GM10266 (cell line): ENCODE measurements around the gene ARSA.
A peak's percentile ranks its signal among the peaks of the same experiment; 100 is the strongest.

ENCODE experiments used
- DNase-seq: peaks from one replicate; pipeline ENCODE4 v3.0.0; 2012; ENCODE audit errors: extremely low spot score
- TF ChIP-seq, protein P1 (sequence below): IDR thresholded peaks from 2 replicates; pipeline ENCODE4 v1.5.1; 2012; ENCODE audit warnings: mild to moderate bottlenecking, low read depth; ENCODE audit not compliant: control insufficient read depth, insufficient read depth; ENCODE audit errors: missing control alignments

Gene ARSA

GRCh38 chr22:50582493-50583293 is 45.3 kb downstream of the ARSA start, which contains the start of gene CHKB:
Gene CHKB (minus strand): TSS chr22:50582849. CDS start chr22:50582781, 68 bp downstream.
- TF ChIP-seq, protein P1, sequence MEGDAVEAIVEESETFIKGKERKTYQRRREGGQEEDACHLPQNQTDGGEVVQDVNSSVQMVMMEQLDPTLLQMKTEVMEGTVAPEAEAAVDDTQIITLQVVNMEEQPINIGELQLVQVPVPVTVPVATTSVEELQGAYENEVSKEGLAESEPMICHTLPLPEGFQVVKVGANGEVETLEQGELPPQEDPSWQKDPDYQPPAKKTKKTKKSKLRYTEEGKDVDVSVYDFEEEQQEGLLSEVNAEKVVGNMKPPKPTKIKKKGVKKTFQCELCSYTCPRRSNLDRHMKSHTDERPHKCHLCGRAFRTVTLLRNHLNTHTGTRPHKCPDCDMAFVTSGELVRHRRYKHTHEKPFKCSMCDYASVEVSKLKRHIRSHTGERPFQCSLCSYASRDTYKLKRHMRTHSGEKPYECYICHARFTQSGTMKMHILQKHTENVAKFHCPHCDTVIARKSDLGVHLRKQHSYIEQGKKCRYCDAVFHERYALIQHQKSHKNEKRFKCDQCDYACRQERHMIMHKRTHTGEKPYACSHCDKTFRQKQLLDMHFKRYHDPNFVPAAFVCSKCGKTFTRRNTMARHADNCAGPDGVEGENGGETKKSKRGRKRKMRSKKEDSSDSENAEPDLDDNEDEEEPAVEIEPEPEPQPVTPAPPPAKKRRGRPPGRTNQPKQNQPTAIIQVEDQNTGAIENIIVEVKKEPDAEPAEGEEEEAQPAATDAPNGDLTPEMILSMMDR, result no peak
- DNase-seq, result peak; percentile 100

DNA sequence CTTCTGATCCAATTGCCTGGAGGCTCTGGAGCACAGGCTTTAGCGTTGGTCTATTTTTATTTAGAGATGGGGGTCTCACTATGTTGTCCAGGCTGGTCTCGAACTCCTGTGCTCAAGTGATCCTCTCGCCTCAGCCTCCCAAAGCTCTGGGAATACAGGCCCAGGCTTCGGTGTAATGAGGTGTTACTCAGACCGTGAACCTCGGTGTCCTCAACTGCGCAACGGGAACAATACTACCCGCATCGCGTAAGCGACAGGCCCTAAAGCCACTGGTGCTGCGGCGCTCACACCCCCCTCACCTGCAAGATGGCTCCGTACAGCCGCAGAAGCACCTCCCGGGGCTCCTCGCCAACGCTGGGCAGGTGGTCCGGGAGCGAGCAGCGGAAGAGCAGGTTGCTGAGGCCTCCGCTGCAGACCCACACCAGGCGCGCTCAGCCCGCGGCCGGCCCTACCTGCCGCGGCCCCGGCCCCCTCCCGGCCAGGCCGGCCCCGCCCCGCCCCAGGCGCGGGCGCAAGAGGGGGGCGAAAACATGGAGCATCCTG is 45.9 kb downstream of the ARSA start:
- TF ChIP-seq, protein P1, result no peak
- DNase-seq, result peak; percentile 59

GRCh38 chr22:50581031-50581949 is 46.7 kb downstream of the ARSA start:
- TF ChIP-seq, protein P1, result no peak

DNA sequence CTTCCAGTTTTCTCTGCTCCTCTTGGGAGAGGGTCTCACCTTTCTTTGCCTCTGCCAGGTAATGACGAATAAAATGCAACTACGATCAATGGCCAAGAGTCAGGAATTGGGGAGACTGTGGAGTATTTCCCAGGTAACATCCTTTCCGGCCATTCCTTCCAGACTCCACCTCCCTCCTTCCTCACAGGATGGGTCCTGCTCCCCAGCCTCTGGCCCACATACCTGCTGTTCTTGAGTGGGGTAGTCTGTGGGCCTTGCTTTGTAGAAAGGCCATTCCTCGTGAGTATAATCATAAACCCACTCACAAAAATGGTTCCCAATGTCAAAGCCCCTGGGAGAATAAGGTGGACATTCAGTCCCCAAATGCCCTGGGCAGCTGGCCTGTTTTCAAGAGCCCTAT is 48.2 kb downstream of the ARSA start:
- TF ChIP-seq, protein P1, result no peak
- no peak for DNase-seq

More at GRCh38 chr22:50581031-50581949, 46.7 kb downstream of the ARSA start:
- no peak for DNase-seq

DNA sequence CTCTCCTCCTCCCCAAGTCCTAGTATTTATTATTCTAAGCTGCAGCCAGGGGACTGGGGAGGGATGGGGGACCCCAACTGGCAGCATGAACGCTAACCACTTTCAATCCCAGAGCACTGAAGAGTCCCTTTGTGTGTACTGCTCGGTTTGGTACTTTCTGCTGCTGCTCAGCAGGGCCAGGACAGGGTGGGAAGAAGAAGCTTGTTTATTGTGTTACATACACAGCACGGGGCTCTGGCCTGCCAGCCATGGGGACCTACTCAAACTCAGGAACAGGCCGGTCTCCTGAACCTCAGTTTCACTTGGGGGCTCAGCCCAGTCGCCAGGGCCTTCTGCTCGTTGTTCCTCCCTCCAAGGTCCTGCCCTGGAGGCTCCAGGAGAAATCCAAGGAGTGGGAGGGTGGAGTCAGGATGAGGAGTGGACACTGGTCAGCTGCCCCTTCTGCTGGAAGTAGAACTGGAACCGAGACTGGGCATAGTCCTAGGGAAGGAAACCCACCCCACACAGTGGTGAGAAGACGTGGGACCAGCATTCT is 49.1 kb downstream of the ARSA start:
- TF ChIP-seq, protein P1, result no peak
- DNase-seq, result no peak

- TF ChIP-seq, protein P1, result no peak
- no peak for DNase-seq
These were observed 49.8 kb downstream of the ARSA start, which contains the start of gene CPT1B for GRCh38 chr22:50577987-50578775. Gene CPT1B (minus strand): TSS chr22:50578427. CDS start chr22:50577915, 512 bp downstream.
